A549 treated with AZD2906 at 1 μM for 4 hours (cell line): ENCODE data around the gene COL12A1. TPM values are rescaled to one million over a fixed set of nuclear protein-coding genes. Genes with fewer than 3 reads are reported as not detected.

Experiments used
- total RNA-seq: library from RNA; stranded (reverse); fragments of 200-300 nt; extraction: Qiagen RNA extraction; gene quantifications from 5 replicates; pipeline ENCODE4 v1.2.3, GENCODE V29; 2022

COL12A1 gene
- total RNA-seq: 3.9 to 6.2 TPM (median 4.8 TPM) in 5 replicates

GRCh38 chr6:75205776-75206575 lies at the start of gene COL12A1:
TSS of gene COL12A1 (minus strand) at chr6:75206053. CDS start at chr6:75202792, 3,261 bp downstream.

GRCh38 chr6:75243333-75244062 lies 37.6 kb upstream of the COL12A1 start, which contains the start of gene COX7A2:
TSS of gene COX7A2 (minus strand) at chr6:75243801. CDS start at chr6:75243734, 67 bp downstream.

Other genes starting within 250 kb of the COL12A1 start
- gene COX7A2, start 37.7 kb upstream of the COL12A1 start, total RNA-seq: 250 to 306 TPM (median 267 TPM) in 5 replicates
- gene TMEM30A, start 78.7 kb upstream of the COL12A1 start, total RNA-seq: 28.7 to 40.0 TPM (median 38.3 TPM) in 5 replicates